CD4-positive, alpha-beta T cell treated with Interleukin-17A for 4 hours (primary cell): Measurements from ENCODE around the gene PEX11G.

Source experiments
- DNase-seq: peaks from one replicate; pipeline ENCODE4 v3.0.0-alpha.2; 2020; ENCODE audit warnings: mixed read lengths

Gene PEX11G

DNA sequence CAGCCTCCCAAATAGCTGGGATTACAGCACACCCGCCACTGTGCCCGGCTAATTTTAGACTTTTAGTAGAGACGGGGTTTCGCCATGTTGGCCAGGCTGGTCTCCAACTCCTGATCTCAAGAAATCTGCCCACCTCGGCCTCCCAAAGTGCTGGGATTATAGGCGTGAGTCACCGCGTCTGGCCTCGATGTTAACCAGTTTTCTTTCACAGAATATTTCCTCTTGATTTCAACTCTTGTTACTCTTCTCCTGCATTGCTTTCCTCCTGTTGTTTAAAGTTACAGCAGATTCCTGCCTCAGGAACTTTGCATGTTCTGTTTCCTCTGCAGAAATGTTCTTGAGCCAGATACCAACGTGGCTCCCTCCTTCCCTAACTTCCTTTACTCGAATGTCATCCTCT, 3.7 kb upstream of the PEX11G start:
- DNase-seq = no peak

DNA sequence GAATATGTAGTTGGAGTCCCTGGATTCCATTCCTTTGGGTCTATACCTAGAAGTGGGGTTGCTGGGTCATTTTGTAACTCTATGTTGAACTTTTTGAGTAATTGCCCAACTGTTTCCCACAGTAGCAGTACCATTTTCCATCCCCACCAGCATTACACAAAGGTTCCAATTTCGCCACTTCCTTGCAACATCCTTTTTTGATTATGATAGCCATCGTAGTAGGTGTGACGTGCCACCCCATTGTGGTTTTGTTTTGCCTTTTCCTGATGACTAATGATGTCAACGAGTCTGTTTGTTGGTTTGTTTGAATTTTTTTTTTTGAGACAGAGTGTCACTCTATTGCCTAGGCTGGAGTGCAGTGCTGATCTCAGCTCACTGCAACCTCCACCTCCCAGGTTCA, 3.3 kb upstream of the PEX11G start:
- DNase-seq = no peak

DNA sequence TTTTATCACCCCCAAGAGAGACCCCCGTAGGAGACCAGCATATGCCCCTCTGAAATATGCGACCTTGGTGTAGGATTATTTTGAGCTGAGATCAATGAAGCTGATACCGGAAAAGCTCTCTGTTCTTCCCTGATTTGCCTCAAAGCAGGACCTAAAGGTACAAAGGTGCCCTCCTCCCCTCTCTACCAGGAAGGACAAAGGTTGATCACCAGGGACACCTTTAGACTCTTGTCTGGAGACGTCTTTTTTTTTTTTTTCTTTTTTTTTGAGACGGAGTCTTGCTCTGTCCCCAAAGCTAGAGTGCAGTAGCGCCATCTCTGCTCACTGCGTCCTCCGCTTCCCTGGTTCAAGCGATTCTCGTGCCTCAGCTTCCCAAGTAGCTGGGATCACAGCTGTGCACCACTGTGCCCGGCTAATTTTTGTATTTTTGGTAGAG, 792 bp upstream of the PEX11G start:
- no peak for DNase-seq

DNA sequence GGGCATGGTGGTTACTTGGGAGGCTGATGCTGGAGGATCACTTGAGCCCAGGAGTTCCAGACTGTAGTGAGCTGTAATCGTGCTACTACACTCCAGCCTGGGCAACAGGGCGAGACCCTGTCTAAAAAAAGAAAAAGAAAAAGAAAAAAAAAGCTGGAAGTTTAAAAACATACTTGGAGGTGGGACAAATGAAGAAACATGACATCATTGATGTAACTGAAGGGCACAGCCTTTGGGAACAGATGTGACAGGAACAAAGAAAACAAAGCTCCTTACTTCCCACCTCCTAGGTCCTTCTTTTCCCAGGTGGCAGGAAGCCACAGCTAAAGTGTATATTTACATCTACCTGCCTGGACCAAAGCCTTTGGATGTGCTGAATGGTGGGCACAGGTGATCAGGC, 1.9 kb downstream of the PEX11G start:
- DNase-seq = no peak

DNA sequence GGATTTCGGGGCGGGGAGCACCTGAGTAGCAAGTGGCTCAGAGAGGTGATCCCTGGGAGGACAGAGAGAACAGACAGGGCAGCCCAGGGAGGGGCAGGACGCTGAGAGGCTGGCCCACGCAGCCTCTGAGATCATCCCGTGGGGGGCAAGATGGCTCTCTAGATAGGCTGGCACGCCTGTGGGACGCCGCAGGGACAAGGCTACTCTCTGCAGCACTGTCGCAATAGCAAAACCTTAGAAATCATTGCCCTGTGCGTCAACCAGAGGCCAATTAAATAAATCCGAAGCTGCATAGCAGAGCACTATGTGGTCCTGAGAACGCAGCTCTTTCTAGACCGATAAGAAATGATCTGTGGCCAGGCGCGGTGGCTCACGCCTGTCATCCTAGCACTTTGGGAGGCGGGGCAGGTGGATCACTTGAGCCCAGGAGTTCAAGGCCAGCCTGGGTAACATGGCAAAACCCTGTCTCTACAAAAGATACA, 5.1 kb downstream of the PEX11G start:
- no peak for DNase-seq

DNA sequence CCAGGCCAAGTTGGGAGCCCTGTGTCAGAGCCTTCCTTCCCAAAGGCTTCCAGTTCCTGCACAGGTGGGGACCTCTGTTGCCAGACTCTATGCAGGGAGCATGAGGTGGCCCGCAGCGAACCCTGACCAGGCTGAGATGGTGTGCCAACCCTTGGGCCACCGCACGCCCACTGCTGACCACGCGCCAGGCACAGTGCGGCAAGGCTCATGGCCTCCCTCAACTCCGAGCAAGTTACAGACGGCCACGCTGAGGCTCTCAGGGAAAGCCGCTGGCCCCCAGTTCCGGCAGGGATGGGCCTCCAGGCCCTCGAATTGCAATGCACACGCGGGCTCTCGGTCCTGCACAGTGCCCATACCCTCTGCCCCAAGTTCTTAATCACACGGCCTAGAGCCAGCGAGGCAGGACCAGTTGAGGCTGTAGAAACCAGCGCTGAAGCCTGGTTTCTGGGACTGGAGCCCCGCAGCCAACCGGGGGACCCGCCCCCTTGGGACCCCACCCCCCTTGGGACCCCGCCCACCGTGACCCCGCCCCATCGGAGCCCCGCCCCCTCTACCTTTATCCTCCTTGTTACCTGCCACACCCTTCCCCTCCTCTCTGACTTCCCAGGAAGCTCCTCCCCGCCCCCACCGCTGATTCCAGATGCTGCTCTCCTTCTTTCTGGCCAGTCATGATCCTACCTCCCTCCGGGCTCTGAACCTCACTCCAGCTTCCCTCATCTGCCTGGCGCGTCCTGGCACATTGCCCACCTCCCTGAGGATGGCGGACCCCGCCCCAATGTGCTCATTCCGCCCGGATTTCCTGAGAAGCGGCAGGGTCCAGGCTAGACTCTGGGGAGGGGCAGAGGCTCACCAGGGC, 6.0 kb downstream of the PEX11G start:
- DNase-seq = no peak

DNA sequence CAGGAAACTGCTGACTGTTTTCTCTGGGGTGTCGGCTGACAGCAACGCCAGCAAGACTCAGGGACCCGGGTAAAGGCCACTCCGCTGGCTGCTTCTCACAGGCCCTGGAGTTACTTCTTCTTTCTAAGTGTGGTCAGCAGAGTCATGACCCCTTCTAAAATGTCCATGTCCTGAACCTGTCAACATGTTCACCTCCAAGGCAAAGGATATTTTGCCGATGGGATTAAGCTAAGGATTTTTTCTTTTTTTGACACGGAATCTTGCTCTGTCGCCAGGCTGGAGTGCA, 7.9 kb downstream of the PEX11G start:
- DNase-seq = no peak

DNA sequence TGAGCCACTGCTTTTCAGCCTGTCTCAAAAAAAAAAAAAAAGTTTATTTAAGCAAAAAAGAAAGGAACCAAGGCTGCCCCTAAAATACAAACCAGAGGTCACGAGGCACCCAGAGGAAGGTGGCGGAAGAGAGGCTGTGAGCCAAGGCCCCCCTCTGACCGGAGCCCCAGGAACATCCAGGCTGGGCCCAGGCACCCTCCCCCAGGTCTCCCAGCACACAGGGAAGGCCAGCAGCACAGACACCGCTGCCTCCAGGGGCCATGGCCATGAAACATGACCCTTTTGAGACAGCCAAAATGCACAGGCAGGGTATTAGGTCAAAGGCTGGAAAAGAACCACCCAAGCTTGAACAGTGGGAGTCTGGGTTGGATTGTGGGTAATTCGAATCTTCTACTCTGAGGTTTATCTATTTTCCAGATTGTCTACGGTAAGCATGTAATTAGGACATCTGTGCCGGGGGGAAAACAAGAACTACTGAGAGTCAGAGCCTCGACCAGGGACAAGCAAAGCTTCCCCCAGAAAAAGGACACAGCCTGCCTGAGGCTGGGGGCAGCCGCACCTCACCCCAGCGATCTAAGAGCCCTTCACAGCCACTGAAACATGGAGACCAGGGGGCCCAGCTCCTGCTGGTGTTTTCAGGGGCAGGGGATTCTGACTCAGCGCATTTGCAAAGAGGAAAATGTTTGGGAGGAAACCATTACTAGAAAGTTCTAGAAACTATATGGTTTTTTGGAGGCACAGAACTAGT, 8.4 kb downstream of the PEX11G start:
- DNase-seq = no peak

DNA sequence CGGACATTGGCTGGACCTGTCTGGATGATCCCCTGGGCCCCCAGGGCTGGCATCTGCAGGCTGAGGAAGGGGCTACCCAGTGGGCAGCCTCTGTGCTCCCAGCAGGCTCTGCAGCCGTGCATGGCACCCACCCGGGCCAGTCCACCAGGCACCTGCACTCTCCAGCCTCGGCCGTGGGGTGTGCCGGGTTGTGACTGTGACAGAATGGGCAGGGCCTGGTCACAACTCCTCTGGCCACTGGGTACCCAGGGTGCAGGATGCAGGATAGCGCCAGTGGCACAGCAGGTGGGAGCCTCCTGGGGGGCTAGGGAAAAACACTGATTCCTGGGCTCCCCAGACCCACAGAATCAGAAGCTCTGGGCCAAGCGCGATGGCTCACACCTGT, 10.0 kb downstream of the PEX11G start:
- DNase-seq = no peak

DNA sequence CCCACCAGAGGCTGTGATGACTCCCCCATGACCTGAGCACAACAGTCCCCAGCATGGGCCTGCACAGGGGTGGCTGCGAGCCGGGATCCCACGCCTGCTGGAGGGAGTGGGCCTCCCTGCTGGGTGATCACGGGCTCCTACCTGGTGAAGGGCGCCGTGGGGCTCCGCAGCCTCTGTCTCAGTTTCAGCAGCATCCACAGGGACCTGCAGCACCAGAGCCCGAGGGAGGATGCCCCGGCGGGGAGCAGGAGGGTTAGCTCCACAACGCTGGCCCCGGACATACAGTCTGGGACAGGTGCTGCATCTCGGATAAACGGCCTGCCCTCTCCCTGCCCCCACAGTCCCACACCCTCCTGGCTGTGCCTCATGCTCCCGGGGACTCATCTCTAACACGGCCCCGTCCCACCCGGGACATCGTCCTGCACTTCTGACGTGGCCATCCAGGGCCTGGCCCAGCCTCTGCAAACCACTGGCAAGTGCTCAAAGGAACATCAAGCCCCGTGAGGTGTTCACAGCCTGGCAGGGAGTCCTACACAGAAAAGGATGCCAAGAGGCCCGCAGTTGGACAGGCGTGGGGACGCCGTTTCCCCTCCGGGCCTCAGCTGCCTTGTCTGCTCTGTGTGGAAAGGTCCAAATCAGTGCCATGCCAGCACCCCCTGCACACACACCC, 10.5 kb downstream of the PEX11G start:
- DNase-seq = no peak

DNA sequence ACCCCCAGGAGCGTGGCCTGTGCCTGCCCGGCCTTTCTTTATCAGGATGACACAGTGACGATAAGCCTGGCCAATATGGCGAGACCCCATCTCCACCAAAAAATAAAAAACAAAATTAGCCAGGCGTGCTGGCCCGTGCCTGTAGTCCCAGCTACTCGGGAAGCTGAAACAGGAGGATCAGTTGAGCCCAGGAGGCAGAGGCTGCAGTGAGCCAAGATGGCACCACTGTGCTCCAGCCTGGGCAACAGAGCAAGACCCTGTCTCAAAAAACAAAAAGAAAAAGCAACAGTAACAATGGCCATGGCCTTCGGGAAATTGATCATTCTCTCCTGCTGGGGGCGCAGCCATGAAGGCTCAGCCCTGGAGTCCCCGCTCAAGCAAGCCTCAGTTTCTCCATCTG, 11.1 kb downstream of the PEX11G start:
- DNase-seq = no peak

DNA sequence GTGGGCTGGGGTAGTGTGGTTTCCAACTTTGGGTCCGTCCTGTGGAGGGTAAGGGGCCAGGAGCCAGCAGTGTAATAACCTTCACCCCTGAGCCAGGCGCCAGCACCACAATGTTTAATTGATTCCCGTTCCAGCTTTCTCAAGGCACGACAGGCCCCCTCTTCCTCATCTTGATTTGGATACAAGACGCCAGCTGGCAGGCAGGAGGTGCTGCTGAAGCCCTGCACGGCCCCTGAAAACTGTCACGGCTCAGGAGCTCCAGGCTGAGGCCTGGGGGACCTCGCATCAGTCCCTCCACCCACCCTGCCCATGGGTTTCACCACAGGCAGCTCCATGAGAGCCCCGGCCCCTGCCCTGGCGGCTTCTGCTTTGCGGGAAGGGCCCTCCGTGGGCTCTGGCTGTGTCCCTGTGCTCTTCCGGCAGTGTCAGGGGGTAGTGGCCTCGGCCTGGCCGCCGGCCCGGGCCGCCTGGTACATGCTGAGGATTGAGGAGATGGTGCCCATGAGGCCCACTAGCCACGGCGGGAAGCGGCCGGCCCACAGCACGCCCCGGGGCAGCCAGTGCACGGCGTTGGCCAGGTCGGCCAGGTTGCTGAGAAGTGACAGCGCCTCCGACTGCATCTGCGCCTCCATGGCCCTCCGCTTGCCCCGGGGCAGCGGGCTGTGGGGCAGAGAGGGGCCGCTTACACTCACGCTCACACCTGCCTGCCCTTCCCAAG, 11.9 kb downstream of the PEX11G start:
- no peak for DNase-seq

DNA sequence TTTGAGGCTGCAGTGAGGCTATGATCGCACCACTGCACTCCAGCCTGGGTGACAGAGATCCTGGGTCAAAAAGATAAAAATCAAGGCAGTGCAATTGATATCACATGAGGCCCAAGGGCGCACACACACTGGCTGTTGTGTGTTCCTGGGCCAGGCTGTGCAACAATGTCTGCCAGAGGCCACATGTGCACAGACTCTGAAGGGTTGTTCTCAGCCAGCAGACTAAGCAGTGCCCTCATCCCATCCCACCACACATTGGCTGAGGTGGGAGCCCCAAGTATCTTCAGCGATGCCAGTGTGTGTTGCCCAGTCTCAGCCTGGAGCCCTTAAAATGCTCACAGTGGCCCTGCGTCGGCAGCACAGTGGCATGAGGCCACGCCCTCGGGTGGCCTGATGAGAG, 12.6 kb downstream of the PEX11G start:
- DNase-seq = no peak

DNA sequence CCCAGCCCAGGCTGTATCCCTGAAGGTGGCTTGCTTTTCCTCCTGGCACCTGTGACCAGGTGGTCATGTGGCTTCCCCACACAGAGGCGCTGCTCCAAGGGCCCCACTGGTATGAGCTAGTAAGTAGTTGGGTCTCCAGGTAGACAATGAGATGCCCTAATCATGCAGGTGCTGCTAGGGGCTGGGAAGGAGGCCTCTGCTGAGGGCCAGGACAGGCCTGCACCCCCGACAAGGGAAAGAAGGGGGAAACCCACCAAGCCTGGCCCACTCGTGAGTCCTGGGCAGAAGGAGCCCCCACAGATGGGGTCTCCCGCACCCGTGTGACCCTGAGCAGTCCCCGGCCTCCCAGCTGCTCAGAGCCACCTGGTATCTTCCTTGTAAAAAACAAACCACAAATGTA, 13.2 kb downstream of the PEX11G start:
- no peak for DNase-seq

DNA sequence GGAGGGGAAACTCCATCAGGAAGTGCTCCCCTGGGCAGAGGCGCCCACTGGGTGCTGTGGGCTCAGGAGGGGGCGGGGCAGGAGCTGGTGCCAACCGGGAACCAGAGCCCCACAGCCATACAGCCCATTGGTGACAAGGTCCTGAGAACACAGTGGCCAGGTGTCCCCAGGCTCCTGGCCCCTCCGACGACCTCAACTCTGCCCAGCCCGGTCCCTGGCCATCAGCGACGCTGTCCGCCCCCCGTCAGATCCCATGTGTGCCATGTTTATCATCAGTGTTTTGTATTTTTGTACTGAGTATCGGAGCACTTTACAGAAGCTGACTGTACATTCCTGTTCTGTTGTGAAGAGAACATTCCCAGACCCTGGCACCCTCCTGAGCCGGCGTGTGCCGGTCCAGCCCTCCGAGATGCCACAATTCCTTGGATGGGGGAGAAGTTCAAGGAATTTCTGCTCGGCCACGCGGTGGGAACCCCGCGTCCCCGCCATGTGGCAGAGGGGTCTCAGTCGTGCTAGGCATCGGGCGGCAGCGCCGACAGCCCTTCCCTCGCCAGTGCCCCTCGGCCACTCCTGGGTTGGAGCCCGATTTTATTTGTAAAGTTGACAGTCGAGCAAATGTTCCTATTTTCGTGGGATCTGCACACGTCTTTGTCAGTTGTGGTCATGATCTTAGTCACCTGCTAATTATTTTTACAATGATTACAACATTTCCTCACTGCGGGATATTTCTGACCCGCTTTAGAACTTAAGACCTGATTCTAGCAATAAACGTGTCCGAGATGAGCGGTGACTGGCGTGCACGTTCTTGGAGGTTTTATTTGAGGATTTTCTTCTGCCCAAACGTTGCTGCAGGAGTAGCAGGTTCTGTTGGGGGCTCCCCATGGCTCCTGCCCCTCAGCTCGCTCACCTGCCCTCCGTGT, 16.9 kb downstream of the PEX11G start:
- no peak for DNase-seq

DNA sequence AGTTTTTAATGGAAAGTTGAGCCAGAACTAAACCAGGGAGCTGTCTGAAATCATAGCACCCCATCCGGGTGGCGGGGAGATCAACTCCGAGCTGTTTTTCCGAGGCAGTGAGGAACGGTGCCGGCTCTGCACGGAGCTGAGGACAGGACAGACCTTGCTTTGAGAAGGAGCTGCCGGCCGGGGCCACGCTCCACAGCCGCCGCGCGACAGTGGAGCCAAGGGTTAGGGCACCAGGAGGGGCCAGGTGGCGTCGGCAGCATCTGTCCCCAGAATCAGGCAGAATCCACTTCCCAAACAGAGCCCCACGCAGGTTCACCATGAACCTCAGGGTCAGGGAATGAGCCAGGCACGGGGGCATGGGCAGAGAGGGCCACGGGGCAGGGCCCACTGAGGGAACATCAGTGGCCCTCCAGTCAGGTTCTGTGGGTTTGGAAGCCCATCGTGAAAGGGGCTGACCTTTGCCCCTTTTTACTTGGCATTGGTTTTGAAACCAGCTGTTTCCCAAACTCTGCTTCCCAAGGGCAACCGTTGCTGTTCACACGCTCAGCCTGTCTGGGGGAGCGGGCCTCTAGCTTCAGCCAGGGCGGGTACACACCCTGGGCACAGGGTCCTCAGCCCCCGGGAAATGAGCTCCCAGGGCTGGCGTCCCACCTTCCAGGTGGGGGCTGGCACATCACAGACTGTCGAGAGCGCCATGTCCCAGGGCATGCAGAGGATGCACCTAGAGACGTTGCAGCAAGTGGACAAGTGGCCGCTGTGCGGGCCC, 18.1 kb downstream of the PEX11G start:
- DNase-seq = no peak

DNA sequence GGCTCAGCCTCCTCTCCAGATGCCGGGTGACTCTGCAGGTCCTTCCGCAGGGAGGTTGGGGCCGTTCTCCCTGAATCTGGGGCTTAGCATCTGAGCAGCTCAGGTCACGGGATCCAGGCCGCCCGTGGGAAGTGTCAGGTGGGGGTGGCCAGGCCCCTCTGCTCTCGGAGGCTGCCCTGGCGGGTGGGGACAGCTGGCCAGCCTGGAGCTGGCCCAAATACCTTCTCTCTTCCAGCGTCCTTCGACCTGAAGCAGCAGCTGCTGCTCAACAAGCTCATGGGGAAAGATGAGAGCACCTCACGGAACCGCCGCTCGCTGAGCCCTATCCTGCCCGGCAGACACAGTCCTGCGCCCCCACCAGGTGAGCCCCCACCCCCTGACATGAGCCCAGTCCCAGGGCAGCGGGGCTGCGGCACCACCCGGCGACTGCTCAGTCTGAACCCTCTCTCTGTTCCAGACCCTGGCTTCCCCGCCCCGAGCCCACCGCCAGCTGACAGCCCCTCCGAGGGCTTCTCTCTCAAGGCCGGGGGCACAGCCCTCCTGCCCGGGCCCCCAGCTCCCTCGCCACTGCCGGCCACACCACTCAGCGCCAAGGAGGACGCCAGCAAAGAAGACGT, 19.1 kb downstream of the PEX11G start:
- no peak for DNase-seq

DNA sequence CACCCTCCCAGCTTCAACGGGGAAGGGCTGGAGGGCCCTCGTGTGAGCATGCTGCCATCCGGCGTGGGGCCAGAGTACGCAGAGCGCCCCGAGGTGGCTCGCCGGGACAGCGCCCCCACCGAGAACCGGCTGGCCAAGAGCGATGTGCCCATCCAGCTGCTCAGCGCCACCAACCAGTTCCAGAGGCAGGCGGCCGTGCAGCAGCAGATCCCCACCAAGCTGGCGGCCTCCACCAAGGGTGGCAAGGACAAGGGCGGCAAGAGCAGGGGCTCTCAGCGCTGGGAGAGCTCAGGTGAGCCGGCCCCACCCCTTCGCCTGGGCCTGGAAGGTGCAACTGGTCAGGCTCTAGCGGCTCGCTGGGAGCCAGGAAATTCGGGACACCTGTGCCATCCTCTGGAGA, 20.0 kb downstream of the PEX11G start:
- DNase-seq = no peak

DNA sequence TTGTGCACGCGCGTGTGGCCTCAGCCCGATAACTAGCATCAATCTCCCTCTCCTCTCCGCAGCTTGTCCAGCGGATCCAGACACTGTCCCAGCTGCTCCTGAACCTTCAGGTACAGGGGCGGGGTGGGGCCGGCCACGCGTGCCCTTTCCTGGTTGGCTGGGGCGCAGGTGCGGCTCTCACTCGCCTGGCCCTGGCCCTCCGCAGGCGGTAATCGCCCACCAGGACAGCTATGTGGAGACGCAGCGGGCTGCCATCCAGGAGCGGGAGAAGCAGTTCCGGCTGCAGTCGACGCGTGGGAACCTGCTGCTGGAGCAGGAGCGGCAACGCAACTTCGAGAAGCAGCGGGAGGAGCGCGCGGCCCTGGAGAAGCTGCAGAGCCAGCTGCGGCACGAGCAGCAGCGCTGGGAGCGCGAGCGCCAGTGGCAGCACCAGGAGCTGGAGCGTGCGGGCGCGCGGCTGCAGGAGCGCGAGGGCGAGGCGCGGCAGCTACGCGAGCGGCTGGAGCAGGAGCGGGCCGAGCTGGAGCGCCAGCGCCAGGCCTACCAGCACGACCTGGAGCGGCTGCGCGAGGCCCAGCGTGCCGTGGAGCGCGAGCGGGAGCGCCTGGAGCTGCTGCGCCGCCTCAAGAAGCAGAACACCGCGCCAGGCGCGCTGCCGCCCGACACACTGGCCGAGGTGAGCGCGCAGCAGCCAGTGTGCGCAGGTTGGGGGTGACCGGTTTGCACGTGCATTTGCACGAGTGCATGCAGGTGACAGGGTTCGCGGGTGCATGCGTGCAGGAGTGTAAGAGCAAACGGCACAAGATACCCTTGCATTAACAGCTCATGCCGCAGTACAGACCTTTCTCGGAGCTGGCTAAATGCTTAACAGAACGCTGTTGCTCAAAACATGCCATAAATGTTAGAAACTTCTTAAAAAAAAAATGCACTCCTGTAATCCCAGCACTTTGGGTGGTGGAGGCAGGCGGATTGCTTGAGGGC, 21.5 kb downstream of the PEX11G start:
- no peak for DNase-seq

DNA sequence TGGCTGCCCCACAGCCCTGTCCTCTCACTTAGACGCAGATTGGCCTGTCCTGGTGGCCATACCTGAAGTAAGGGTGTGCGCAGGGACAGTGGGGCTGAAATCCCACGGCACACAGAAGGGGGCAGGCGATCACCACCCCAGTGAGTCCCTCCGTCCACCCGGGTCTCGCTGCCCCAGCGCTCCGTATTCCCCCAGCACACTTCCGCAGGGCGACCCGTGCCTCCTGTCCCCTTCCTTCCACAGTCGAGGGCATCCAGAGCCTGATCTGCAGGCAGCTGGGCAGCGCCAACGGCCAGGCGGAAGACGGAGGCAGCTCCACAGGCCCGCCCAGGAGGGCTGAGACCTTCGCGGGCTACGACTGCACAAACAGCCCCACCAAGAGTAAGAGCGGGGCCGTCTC, 25.3 kb downstream of the PEX11G start:
- DNase-seq = no peak
